ENCODE results near the gene MLEC. TPM values are rescaled to one million over a fixed set of nuclear protein-coding genes. Genes with fewer than 3 reads are reported as not detected.

The MLEC gene
- total and polyA plus RNA-seq, 2 donors (not counting 1 experiment from before 2014, with no cell fraction given): 56.4 to 120 TPM

- Histone ChIP-seq H3K27ac (ENCODE audit: insufficient read depth, low read length) (no peak overlapping the region), H3K27me3 (ENCODE audit: control insufficient read depth, insufficient read depth, low read length) (no peaks in the 10 kb centered on the region), H3K4me1 (ENCODE audit: control insufficient read depth, extremely low read depth, insufficient read depth, low read length) (peaks cover 1% of the 10 kb centered on the region), H4K20me1 (ENCODE audit: control insufficient read depth, extremely low read depth, insufficient read depth, low read length) (no peaks in the 10 kb centered on the region), H3K4me3 (replicated peaks in 1 of 4; ENCODE audit: control extremely low read depth in 1 of 4, insufficient read depth in 1 of 4, low read depth in 3 of 4, low read length in 4 of 4) (no peak overlapping the region), H3K4me2 (ENCODE audit: extremely low read depth, insufficient read depth, low read length) (no peak overlapping the region), H3K79me2 (ENCODE audit: control insufficient read depth, insufficient read depth, low read length) (peaks cover 6% of the 10 kb centered on the region), H3K9me3 (ENCODE audit: control insufficient read depth, insufficient read depth, low read depth, low read length) (no peaks in the 10 kb centered on the region), H2AFZ (ENCODE audit: low read length) (no peak overlapping the region), H3K9ac (ENCODE audit: insufficient read depth, low read length) (no peak overlapping the region), H3K36me3 (ENCODE audit: control insufficient read depth, insufficient read depth, low read length) (peaks cover 18% of the 10 kb centered on the region)
- DNase-seq (ENCODE audit: low read depth in 2 of 2): no peak
- no peak for TF ChIP-seq CTCF (conservative IDR thresholded peaks at IDR 0.05 in 1 of 2, IDR thresholded peaks at IDR 0.05 in 1 of 2; ENCODE audit: low read depth in 1 of 2, low read length in 2 of 2)
These were observed 10.4 kb downstream of the MLEC start for GRCh38 chr12:120697344-120697743.

DNA sequence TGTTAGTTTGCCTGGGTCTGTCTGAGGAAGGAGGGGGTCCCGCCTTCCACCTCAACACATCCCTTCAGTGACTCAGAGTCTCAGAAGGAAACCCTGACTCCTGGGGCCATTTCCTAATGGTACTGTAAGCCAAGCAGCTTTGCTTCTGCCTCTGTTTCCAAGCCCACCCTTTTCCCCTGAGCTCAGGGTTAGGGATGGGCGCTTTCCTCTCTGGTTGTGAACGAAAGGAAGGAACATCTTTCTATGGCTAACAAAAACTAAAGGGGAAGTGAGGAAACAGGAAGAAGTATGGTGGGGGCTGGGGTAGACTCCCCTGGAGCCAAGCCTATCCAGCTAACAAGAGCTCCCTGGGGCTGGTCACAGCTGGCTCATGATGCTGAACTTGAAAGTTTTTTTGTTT lies 11.7 kb downstream of the MLEC start:
- H3K4me1 ChIP-seq (ENCODE audit: control insufficient read depth, extremely low read depth, insufficient read depth, low read length): no peaks in the 10 kb centered on the region
- H3K9ac ChIP-seq (ENCODE audit: insufficient read depth, low read length): no peak overlapping the region
- DNase-seq (ENCODE audit: low read depth in 2 of 2): no peak
- no peak overlapping the region for H3K4me3 ChIP-seq (replicated peaks in 1 of 4; ENCODE audit: control extremely low read depth in 1 of 4, insufficient read depth in 1 of 4, low read depth in 3 of 4, low read length in 4 of 4)
- no peaks in the 10 kb centered on the region for H3K9me3 ChIP-seq (ENCODE audit: control insufficient read depth, insufficient read depth, low read depth, low read length)
- no peaks in the 10 kb centered on the region for H3K27me3 ChIP-seq (ENCODE audit: control insufficient read depth, insufficient read depth, low read length)
- no peak overlapping the region for H2AFZ ChIP-seq (ENCODE audit: low read length)
- H3K4me2 ChIP-seq (ENCODE audit: extremely low read depth, insufficient read depth, low read length): no peak overlapping the region
- no peaks in the 10 kb centered on the region for H4K20me1 ChIP-seq (ENCODE audit: control insufficient read depth, extremely low read depth, insufficient read depth, low read length)
- TF ChIP-seq CTCF (conservative IDR thresholded peaks at IDR 0.05 in 1 of 2, IDR thresholded peaks at IDR 0.05 in 1 of 2; ENCODE audit: low read depth in 1 of 2, low read length in 2 of 2) (no peak), EZH2 (IDR thresholded peaks at IDR 0.05; ENCODE audit: low read length, missing control alignments) (no peak)
- H3K27ac ChIP-seq (ENCODE audit: insufficient read depth, low read length): no peak overlapping the region
- H3K79me2 ChIP-seq (ENCODE audit: control insufficient read depth, insufficient read depth, low read length): no peaks in the 10 kb centered on the region
- peaks cover 20% of the 10 kb centered on the region for H3K36me3 ChIP-seq (ENCODE audit: control insufficient read depth, insufficient read depth, low read length)

DNA sequence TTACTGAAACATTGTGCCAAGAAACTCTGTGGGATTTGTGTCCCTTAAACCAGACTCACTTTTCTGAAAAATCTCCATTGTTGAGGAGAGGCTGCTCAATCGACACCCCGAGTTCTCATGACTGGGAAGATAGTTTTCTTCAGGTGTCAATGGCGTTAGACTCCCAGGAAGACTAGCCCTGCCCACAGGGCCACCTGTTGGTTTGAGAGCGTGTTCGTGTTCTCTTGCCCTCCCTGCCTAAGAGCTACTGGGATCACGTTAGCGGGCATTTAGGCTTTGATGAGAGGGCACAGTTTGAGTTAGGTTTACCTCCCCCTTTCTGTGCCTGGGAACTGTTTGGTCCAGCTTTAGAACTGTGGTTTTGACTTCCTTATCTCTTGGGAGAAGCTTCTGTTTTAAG lies 12.6 kb downstream of the MLEC start:
- no peaks in the 10 kb centered on the region for H4K20me1 ChIP-seq (ENCODE audit: control insufficient read depth, extremely low read depth, insufficient read depth, low read length)
- no peak for DNase-seq (ENCODE audit: low read depth in 2 of 2)
- no peaks in the 10 kb centered on the region for H3K9me3 ChIP-seq (ENCODE audit: control insufficient read depth, insufficient read depth, low read depth, low read length)
- H3K36me3 ChIP-seq (ENCODE audit: control insufficient read depth, insufficient read depth, low read length): peaks cover 20% of the 10 kb centered on the region
- H3K4me3 ChIP-seq (replicated peaks in 1 of 4; ENCODE audit: control extremely low read depth in 1 of 4, insufficient read depth in 1 of 4, low read depth in 3 of 4, low read length in 4 of 4): no peak overlapping the region
- H2AFZ ChIP-seq (ENCODE audit: low read length): no peak overlapping the region
- TF ChIP-seq CTCF (conservative IDR thresholded peaks at IDR 0.05 in 1 of 2, IDR thresholded peaks at IDR 0.05 in 1 of 2; ENCODE audit: low read depth in 1 of 2, low read length in 2 of 2) (no peak), EZH2 (IDR thresholded peaks at IDR 0.05; ENCODE audit: low read length, missing control alignments) (no peak)
- no peaks in the 10 kb centered on the region for H3K79me2 ChIP-seq (ENCODE audit: control insufficient read depth, insufficient read depth, low read length)
- no peak overlapping the region for H3K4me2 ChIP-seq (ENCODE audit: extremely low read depth, insufficient read depth, low read length)
- H3K4me1 ChIP-seq (ENCODE audit: control insufficient read depth, extremely low read depth, insufficient read depth, low read length): no peaks in the 10 kb centered on the region
- no peak overlapping the region for H3K27ac ChIP-seq (ENCODE audit: insufficient read depth, low read length)
- no peaks in the 10 kb centered on the region for H3K27me3 ChIP-seq (ENCODE audit: control insufficient read depth, insufficient read depth, low read length)
- H3K9ac ChIP-seq (ENCODE audit: insufficient read depth, low read length): no peak overlapping the region
